Urinary bladder (tissue), 4 donors: ENCODE measurements around the gene MYD88. TPM values are rescaled to one million over a fixed set of nuclear protein-coding genes. Genes with fewer than 3 reads are reported as not detected.

Source experiments
- DNase-seq: peaks from one replicate; pipeline ENCODE4 v3.0.0-alpha.2; 2015; ENCODE audit errors: extremely low spot score
- H3K27ac ChIP-seq: one replicate; pipeline ENCODE4 v1.5.1; 2013; ENCODE audit warnings: low read depth, mild to moderate bottlenecking, moderate library complexity
- H3K36me3 ChIP-seq: one replicate; pipeline ENCODE4 v1.6.1; 2013; ENCODE audit warnings: mild to moderate bottlenecking, moderate library complexity; ENCODE audit not compliant: insufficient read depth
- H3K4me1 ChIP-seq: one replicate; pipeline ENCODE4 v1.6.1; 2013; ENCODE audit warnings: mild to moderate bottlenecking, moderate library complexity; ENCODE audit not compliant: insufficient read depth
- H3K4me3 ChIP-seq: one replicate; pipeline ENCODE4 v1.5.1; 2013; ENCODE audit warnings: low read depth, low read length
- WGBS: extraction: QIAGEN DNeasy Blood & Tissue Kit; methylation state at CpG from one replicate; pipeline ENCODE4 v1.1.7; 2013; 5-methylcytosine and 5-hydroxymethylcytosine counted together
- polyA plus RNA-seq: library from polyadenylated mRNA; stranded (reverse); fragments of 200-250 nt; gene quantifications from one replicate; pipeline ENCODE4 v1.2.3, GENCODE V29; 2013
- total RNA-seq: library from RNA; depleted of rRNA; stranded (reverse); fragments of >200 nt; gene quantifications from one replicate; pipeline ENCODE4 v1.2.3, GENCODE V29; 2014
- donor health status: healthy with polysubstance abuse.
- donor health status: healthy.

The MYD88 gene
- total and polyA plus RNA-seq, 2 donors = 8.0 to 36.3 TPM

GRCh38 chr3:38107911-38108648 lies 30.4 kb upstream of the MYD88 start:
- H3K36me3 ChIP-seq = no peaks in the 10 kb centered on the region
- DNase-seq = no peak
- H3K4me3 ChIP-seq = no peak overlapping the region
- 91% methylated on average over 7 of the region's 7 CpGs for WGBS
- H3K4me1 ChIP-seq = no peaks in the 10 kb centered on the region
- no peak overlapping the region for H3K27ac ChIP-seq

- 84% methylated on average over 11 of the region's 11 CpGs for WGBS
- DNase-seq = no peak
- Histone ChIP-seq H3K36me3 (no peaks in the 10 kb centered on the region), H3K27ac (no peak overlapping the region), H3K4me1 (no peaks in the 10 kb centered on the region), H3K4me3 (no peak overlapping the region)
Measured at GRCh38 chr3:38108649-38109579, 29.5 kb upstream of the MYD88 start.

- no peak overlapping the region for H3K27ac ChIP-seq
- H3K4me1 ChIP-seq = no peaks in the 10 kb centered on the region
- DNase-seq = no peak
- 91% methylated on average over 17 of the region's 17 CpGs for WGBS
- no peak overlapping the region for H3K4me3 ChIP-seq
- no peaks in the 10 kb centered on the region for H3K36me3 ChIP-seq
Measured at GRCh38 chr3:38109580-38110313, 28.7 kb upstream of the MYD88 start.

GRCh38 chr3:38110314-38111050 lies 28.0 kb upstream of the MYD88 start:
- Histone ChIP-seq H3K36me3 (no peaks in the 10 kb centered on the region), H3K4me1 (no peaks in the 10 kb centered on the region), H3K4me3 (no peak overlapping the region), H3K27ac (no peak overlapping the region)
- DNase-seq = no peak
- WGBS = 91% methylated on average over 6 of the region's 6 CpGs

GRCh38 chr3:38111201-38111600 lies 27.3 kb upstream of the MYD88 start:
- DNase-seq = no peak
- Histone ChIP-seq H3K4me3 (no peak overlapping the region), H3K36me3 (no peaks in the 10 kb centered on the region), H3K4me1 (no peaks in the 10 kb centered on the region), H3K27ac (no peak overlapping the region)
- WGBS = 94% methylated on average over 4 of the region's 4 CpGs

- Histone ChIP-seq H3K27ac (no peak overlapping the region), H3K4me3 (no peak overlapping the region), H3K36me3 (no peaks in the 10 kb centered on the region), H3K4me1 (no peaks in the 10 kb centered on the region)
- DNase-seq = no peak
- 85% methylated on average over 16 of the region's 16 CpGs for WGBS
Measured at GRCh38 chr3:38111696-38112377, 26.6 kb upstream of the MYD88 start.

GRCh38 chr3:38112378-38112761 lies 26.1 kb upstream of the MYD88 start:
- 87% methylated on average over 7 of the region's 7 CpGs for WGBS

GRCh38 chr3:38114052-38114874 lies 24.2 kb upstream of the MYD88 start:
- Histone ChIP-seq H3K27ac (no peak overlapping the region), H3K36me3 (no peaks in the 10 kb centered on the region), H3K4me1 (no peaks in the 10 kb centered on the region), H3K4me3 (no peak overlapping the region)
- no peak for DNase-seq
- WGBS = 90% methylated on average over 13 of the region's 13 CpGs

More at GRCh38 chr3:38112378-38112761, 26.1 kb upstream of the MYD88 start:
- Histone ChIP-seq H3K27ac (no peak overlapping the region), H3K4me3 (no peak overlapping the region), H3K36me3 (no peaks in the 10 kb centered on the region), H3K4me1 (no peaks in the 10 kb centered on the region)
- DNase-seq = no peak

- 79% methylated on average over 13 of the region's 13 CpGs for WGBS
- H3K27ac ChIP-seq = no peak overlapping the region
- H3K4me3 ChIP-seq = no peak overlapping the region
- DNase-seq = no peak
- no peaks in the 10 kb centered on the region for H3K36me3 ChIP-seq
- H3K4me1 ChIP-seq = no peaks in the 10 kb centered on the region
Measured at GRCh38 chr3:38114875-38115644, 23.4 kb upstream of the MYD88 start.

GRCh38 chr3:38115645-38116427 lies 22.6 kb upstream of the MYD88 start:
- Histone ChIP-seq H3K4me1 (no peaks in the 10 kb centered on the region), H3K4me3 (no peak overlapping the region), H3K36me3 (no peaks in the 10 kb centered on the region), H3K27ac (no peak overlapping the region)
- 76% methylated on average over 9 of the region's 9 CpGs for WGBS
- no peak for DNase-seq
